PC-3 (cell line): ENCODE data around the gene ZC2HC1C.
A peak's percentile ranks its signal among the peaks of the same experiment; 100 is the strongest.

ENCODE experiments used
- CTCF ChIP-seq: fragments of 300-600 bp; sonication (generic); conservative IDR thresholded peaks from 2 replicates; pipeline ENCODE4 v1.5.1; 2017; ENCODE audit warnings: antibody characterized with exemption, low read depth, mild to moderate bottlenecking, low read length
- EZH2phosphoT487 ChIP-seq: fragments of 300-600 bp; sonication (generic); IDR thresholded peaks from 2 replicates; pipeline ENCODE4 v1.6.1; 2018; ENCODE audit warnings: mild to moderate bottlenecking, antibody characterized with exemption, low read length, borderline replicate concordance

- peak; percentile 71 for TF ChIP-seq CTCF
- TF ChIP-seq EZH2phosphoT487, result no peak
Observed at GRCh38 chr14:75084513-75084912, 15.1 kb downstream of the ZC2HC1C start.
